Body of pancreas (tissue), 4 donors: ENCODE data around the gene GJB5.

Experiments
- POLR2A ChIP-seq, 3 donors: fragments of 450-650 bp; IDR thresholded peaks; one replicate each; pipeline ENCODE4 v1.6.1; 2016; ENCODE audit warnings: antibody characterized with exemption in 3 of 3, mild to moderate bottlenecking in 2 of 3
- TF ChIP-seq, protein P1 (sequence below), 7 experiments: fragments of 450-650 bp in 4 of 7; fragments of 200-600 bp in 3 of 7; sonication (generic) in 3 of 7; IDR thresholded peaks; one replicate each; pipeline ENCODE4 v1.5.1; 2016 to 2019; ENCODE audit warnings: antibody characterized with exemption in 7 of 7

DNA sequence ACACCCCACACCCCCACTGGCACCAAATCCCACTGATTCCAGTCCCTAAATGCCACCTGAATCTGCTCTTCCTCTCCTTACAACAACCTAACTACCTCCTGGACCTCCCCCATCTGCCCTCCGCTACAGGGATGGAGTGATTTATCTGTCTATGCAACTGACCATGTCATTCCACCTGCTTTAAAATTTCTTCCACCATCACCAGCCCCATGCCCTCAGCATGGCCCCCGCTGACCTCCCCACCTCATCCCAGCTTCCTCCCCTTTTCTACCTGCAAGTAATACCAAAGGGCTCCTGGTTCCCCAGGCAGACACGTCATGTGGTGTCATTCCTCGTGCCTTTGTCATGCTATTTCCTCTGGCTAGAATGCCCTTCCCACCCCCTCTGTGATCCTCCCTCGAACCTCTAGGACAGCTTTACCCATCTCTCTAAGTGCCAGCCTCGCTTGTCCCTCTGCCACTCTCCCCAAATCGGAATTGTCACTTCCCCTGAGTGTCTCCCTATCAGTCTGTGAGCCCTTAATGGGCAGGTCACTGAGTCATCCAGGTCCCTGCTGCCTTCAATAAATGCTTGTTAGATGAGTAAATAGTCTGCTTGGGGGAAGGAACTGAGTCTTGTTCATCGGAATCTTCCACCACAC, 8.4 kb downstream of the GJB5 start:
- TF ChIP-seq, protein P1, sequence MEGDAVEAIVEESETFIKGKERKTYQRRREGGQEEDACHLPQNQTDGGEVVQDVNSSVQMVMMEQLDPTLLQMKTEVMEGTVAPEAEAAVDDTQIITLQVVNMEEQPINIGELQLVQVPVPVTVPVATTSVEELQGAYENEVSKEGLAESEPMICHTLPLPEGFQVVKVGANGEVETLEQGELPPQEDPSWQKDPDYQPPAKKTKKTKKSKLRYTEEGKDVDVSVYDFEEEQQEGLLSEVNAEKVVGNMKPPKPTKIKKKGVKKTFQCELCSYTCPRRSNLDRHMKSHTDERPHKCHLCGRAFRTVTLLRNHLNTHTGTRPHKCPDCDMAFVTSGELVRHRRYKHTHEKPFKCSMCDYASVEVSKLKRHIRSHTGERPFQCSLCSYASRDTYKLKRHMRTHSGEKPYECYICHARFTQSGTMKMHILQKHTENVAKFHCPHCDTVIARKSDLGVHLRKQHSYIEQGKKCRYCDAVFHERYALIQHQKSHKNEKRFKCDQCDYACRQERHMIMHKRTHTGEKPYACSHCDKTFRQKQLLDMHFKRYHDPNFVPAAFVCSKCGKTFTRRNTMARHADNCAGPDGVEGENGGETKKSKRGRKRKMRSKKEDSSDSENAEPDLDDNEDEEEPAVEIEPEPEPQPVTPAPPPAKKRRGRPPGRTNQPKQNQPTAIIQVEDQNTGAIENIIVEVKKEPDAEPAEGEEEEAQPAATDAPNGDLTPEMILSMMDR (IDR thresholded peaks at IDR 0.05): no peak
- TF ChIP-seq POLR2A (IDR thresholded peaks at IDR 0.05): no peak
